ENCODE measurements around the gene OR6B1.

GRCh38 chr7:144020340-144020739 is 20.2 kb downstream of the OR6B1 start:
- no peak for TF ChIP-seq CTCF (conservative IDR thresholded peaks at IDR 0.05)
- TF ChIP-seq ZFX (IDR thresholded peaks at IDR 0.05) = no peak
